Measurements from ENCODE around the gene KCNQ1OT1.

KCNQ1OT1 gene

DNA sequence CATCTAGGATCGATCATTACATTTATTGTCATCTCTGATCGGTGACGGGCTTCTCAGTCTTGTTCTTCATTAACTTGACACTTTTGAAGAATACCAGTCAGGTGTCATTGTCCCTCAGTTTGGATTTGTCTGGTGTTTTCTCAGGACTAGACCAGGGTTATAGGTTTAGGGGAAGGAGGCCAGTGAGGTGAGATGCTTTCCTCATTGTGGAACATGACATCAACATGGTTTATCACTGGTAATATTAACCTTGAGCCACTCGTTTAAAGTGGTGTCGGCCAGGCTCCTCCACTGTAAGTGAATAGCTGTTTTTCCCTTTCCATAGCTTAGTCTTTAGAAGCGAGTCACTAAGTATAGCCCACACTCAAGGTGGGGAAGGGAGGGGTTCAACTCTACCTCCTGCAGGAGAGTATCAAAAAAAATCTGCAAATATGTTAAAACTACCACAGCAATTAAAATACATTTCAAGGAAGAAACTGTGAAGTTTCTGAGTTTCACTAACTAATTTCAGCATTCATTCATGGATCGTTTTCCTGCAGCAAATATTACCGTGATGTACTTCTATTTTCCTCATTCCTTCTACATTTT lies 42.0 kb downstream of the KCNQ1OT1 start:
- no peak overlapping the region for H2AFZ ChIP-seq (ENCODE audit: low read depth, low read length)
- H3K27me3 ChIP-seq (ENCODE audit: insufficient read depth, low read length): no peaks in the 10 kb centered on the region
- peaks cover 10% of the 10 kb centered on the region for H3K9me3 ChIP-seq (ENCODE audit: low read length)
- H3K4me1 ChIP-seq (ENCODE audit: insufficient read depth, low read length): no peaks in the 10 kb centered on the region
- H3K4me3 ChIP-seq (ENCODE audit: low read length): no peak overlapping the region
- no peaks in the 10 kb centered on the region for H3K36me3 ChIP-seq (ENCODE audit: insufficient read depth, low read length)

GRCh38 chr11:2656859-2657258 lies 42.9 kb downstream of the KCNQ1OT1 start:
- Histone ChIP-seq H3K27me3 (ENCODE audit: insufficient read depth, low read length) (no peaks in the 10 kb centered on the region), H3K36me3 (ENCODE audit: insufficient read depth, low read length) (no peaks in the 10 kb centered on the region), H3K9me3 (ENCODE audit: low read length) (peaks cover 10% of the 10 kb centered on the region), H3K4me1 (ENCODE audit: insufficient read depth, low read length) (no peaks in the 10 kb centered on the region), H3K4me3 (ENCODE audit: low read length) (no peak overlapping the region), H2AFZ (ENCODE audit: low read depth, low read length) (no peak overlapping the region)

DNA sequence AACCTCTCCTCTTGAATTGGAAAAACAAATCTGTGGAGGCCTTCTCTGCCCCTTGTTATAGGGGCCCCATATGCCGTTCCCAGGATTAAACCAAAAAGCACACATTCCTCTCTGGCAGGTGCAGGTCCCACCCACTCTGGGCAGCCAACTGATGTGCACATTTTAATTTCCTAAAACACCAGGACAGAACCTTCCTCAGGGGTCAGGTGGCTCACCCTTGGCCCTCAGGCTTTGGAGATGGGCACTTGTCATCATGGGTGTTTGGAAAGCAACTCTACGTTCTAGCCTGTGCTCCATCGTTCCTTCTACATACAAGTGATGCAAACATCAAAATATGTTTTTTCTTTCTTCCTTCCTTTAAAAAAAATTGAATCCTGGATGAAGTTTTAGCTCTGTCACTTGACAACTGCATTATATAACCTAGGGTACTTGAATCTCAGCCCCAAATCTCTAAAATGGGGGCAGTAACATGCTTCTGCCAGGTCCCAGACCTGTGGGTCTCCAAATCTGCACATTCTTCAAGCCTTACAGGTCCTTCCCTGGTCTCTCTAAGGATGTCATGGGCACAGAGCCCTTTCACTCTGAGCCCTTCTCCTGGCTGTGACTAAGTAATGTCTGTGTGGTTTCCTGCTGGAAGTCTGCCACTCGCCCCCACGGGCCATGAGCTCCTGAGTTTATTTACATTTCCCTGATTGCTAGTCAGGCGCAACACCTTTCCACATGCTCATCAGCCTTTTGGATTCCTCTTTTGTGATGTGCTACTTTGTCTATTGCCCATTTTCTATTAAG lies 43.8 kb downstream of the KCNQ1OT1 start:
- no peak overlapping the region for H3K4me3 ChIP-seq (ENCODE audit: low read length)
- no peaks in the 10 kb centered on the region for H3K36me3 ChIP-seq (ENCODE audit: insufficient read depth, low read length)
- peaks cover 8% of the 10 kb centered on the region for H3K9me3 ChIP-seq (ENCODE audit: low read length)
- H2AFZ ChIP-seq (ENCODE audit: low read depth, low read length): no peak overlapping the region
- no peaks in the 10 kb centered on the region for H3K4me1 ChIP-seq (ENCODE audit: insufficient read depth, low read length)
- H3K27me3 ChIP-seq (ENCODE audit: insufficient read depth, low read length): no peaks in the 10 kb centered on the region

DNA sequence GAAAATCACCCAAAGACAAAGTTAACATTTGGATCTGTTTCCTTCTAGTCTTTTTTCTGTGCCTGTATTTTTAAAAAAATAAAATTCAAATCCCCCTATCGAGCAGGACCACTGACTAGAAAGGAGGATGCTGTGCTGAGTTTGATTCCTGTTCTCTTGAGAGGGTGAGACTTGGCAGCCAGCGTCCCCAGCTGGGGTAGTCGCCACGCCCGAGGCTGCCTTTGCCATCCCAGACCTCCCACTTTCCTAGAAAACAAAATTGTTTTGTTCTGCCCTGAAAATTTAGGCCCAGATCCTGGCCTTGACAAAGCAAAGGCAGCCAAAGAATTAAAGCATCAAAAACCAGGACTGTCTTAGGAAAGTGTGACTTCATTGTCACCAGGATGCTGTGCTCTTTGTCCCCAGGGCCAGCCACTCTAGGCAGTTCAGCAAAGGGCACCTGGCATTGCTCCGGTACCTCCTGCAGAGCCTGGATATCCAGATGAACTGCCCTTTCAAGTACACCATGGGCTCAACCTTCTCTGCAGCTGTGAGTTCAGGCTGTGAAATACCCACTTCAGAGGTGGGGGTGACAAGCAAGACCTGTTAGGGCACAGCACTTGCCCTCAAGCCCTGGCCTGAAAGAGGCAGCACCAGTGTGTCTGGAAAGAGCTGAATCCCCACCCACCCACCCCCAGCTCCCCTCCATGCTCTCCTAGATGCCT lies 44.6 kb downstream of the KCNQ1OT1 start:
- Histone ChIP-seq H3K9me3 (ENCODE audit: low read length) (peaks cover 6% of the 10 kb centered on the region), H3K27me3 (ENCODE audit: insufficient read depth, low read length) (no peaks in the 10 kb centered on the region)

GRCh38 chr11:2653930-2654739 lies 45.7 kb downstream of the KCNQ1OT1 start:
- H3K4me3 ChIP-seq (ENCODE audit: low read length): no peak overlapping the region

More for the DNA sequence above, 44.6 kb downstream of the KCNQ1OT1 start:
- H3K36me3 ChIP-seq (ENCODE audit: insufficient read depth, low read length): no peaks in the 10 kb centered on the region
- no peaks in the 10 kb centered on the region for H3K4me1 ChIP-seq (ENCODE audit: insufficient read depth, low read length)
- H2AFZ ChIP-seq (ENCODE audit: low read depth, low read length): no peak overlapping the region
- H3K4me3 ChIP-seq (ENCODE audit: low read length): no peak overlapping the region

DNA sequence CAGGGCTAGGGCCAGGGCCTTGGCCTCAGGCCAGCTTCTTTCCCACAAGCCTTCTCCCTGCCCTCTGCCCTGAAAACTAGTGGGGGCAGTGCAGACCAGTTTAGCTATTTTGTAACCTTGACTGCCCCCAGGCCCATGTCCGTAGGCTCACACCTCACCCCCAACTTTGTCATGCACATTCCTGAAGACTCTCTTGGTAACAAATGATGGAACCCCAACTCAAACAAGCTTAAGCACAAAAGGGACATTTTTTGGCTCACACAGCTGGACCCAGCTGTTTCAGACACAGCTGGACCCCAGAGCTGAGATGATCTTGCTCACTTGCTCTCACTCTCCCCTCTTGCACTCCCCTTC lies 46.6 kb downstream of the KCNQ1OT1 start:
- no peak overlapping the region for H3K4me3 ChIP-seq (ENCODE audit: low read length)
- H3K4me1 ChIP-seq (ENCODE audit: insufficient read depth, low read length): no peaks in the 10 kb centered on the region
- H3K27me3 ChIP-seq (ENCODE audit: insufficient read depth, low read length): no peaks in the 10 kb centered on the region
- H3K36me3 ChIP-seq (ENCODE audit: insufficient read depth, low read length): no peaks in the 10 kb centered on the region
- no peak overlapping the region for H2AFZ ChIP-seq (ENCODE audit: low read depth, low read length)
- H3K9me3 ChIP-seq (ENCODE audit: low read length): peaks cover 6% of the 10 kb centered on the region

More at GRCh38 chr11:2653930-2654739, 45.7 kb downstream of the KCNQ1OT1 start:
- no peaks in the 10 kb centered on the region for H3K27me3 ChIP-seq (ENCODE audit: insufficient read depth, low read length)
- H2AFZ ChIP-seq (ENCODE audit: low read depth, low read length): no peak overlapping the region
- H3K9me3 ChIP-seq (ENCODE audit: low read length): peaks cover 6% of the 10 kb centered on the region
- no peaks in the 10 kb centered on the region for H3K4me1 ChIP-seq (ENCODE audit: insufficient read depth, low read length)
- no peaks in the 10 kb centered on the region for H3K36me3 ChIP-seq (ENCODE audit: insufficient read depth, low read length)

DNA sequence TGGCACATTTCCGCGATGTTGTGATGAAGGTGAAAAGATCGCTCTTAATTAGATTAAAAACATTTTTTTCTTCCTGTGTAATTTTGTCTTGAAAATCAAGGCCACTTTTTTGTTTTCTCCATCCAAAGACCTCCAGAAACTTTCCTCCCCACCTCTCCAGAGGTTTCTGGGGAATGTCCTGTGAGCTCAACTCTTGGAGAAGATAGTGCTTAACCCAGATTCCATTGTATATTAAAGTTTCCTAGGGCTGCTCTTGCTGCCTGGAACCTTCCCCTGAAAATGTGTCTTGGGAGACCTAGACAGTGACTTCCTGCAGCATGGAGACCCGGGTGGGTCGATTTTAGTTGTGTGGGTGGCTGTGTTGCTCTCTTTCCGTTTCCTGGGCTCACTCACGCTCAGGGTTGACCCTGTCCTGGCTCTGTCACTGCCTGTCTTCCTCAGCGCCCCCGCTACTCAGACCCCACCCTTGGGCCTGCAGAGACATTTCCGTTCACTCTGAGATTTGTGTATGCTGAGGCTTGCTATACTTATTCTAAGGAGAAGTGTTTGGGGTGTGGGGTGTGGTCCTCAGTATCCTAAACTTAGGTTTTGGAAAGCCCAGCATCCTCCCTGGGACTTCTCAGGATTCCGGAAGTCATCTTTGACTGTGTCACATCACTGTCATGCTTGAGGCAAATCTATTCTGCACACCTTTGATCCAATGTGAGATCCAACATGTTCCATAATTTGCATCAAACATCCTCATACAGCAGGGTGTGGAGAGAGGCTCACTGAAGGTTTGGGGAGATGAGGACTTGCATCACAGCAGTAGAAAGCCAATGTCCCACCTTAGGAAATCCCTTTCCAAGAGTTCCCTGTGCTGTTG lies 47.2 kb downstream of the KCNQ1OT1 start:
- Histone ChIP-seq H3K27me3 (ENCODE audit: insufficient read depth, low read length) (no peaks in the 10 kb centered on the region), H2AFZ (ENCODE audit: low read depth, low read length) (no peak overlapping the region), H3K9me3 (ENCODE audit: low read length) (peaks cover 6% of the 10 kb centered on the region), H3K4me1 (ENCODE audit: insufficient read depth, low read length) (no peaks in the 10 kb centered on the region), H3K4me3 (ENCODE audit: low read length) (no peak overlapping the region), H3K36me3 (ENCODE audit: insufficient read depth, low read length) (no peaks in the 10 kb centered on the region)

- no peaks in the 10 kb centered on the region for H3K27me3 ChIP-seq (ENCODE audit: insufficient read depth, low read length)
- H2AFZ ChIP-seq (ENCODE audit: low read depth, low read length): no peak overlapping the region
- no peaks in the 10 kb centered on the region for H3K36me3 ChIP-seq (ENCODE audit: insufficient read depth, low read length)
- H3K4me1 ChIP-seq (ENCODE audit: insufficient read depth, low read length): no peaks in the 10 kb centered on the region
- H3K4me3 ChIP-seq (ENCODE audit: low read length): no peak overlapping the region
- peaks cover 6% of the 10 kb centered on the region for H3K9me3 ChIP-seq (ENCODE audit: low read length)
These were observed 47.9 kb downstream of the KCNQ1OT1 start for GRCh38 chr11:2651826-2652271.

- Histone ChIP-seq H3K36me3 (ENCODE audit: insufficient read depth, low read length) (no peaks in the 10 kb centered on the region), H3K4me3 (ENCODE audit: low read length) (no peak overlapping the region), H3K27me3 (ENCODE audit: insufficient read depth, low read length) (no peaks in the 10 kb centered on the region), H3K4me1 (ENCODE audit: insufficient read depth, low read length) (no peaks in the 10 kb centered on the region), H2AFZ (ENCODE audit: low read depth, low read length) (no peak overlapping the region), H3K9me3 (ENCODE audit: low read length) (peaks cover 9% of the 10 kb centered on the region)
These were observed 48.7 kb downstream of the KCNQ1OT1 start for GRCh38 chr11:2651054-2651617.

DNA sequence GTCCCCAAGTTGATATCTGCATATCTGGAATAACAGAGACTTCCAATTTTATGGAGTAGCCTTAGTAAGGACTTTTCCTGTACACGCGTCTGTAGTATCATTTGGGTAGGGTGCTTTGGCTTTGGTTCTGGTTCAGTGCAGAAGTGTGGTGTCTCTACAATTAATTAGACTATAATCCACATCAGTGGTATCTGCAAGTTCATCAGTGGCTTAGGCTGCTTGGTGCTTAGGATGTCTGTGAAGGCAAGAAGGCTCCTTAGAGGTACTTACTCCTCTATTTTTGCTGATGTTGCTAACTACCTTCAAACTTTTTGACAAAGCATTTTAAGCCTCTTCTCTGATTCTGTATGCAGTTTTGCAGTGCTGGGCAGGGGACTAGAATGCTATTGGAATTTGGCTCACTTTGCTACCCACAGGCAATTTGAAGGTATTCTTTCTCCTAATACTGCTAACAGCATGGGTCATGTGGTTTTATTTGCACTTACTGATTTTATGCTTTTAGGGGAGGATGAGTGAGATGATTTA lies 49.4 kb downstream of the KCNQ1OT1 start:
- Histone ChIP-seq H2AFZ (ENCODE audit: low read depth, low read length) (no peak overlapping the region), H3K36me3 (ENCODE audit: insufficient read depth, low read length) (no peaks in the 10 kb centered on the region), H3K4me1 (ENCODE audit: insufficient read depth, low read length) (no peaks in the 10 kb centered on the region), H3K27me3 (ENCODE audit: insufficient read depth, low read length) (no peaks in the 10 kb centered on the region), H3K4me3 (ENCODE audit: low read length) (no peak overlapping the region), H3K9me3 (ENCODE audit: low read length) (peaks cover 12% of the 10 kb centered on the region)

DNA sequence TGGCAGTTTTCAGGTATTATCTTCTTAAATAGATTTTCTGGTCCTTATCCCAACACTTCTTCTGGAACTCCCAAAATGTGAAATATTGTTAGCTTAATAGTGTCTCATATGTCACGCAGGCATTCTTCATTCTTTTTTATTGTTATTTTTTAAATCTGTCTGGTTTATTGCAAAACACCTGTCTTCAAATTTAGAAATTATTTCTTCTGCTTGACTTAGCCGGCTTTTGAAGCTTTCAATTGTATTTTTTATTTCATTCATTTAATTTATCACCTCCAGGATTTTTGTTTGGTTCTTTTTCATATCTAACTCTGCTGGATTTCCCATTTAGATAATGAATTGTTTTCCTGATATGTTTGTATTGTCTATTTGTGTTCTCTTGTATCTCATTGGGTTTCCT lies 49.9 kb downstream of the KCNQ1OT1 start:
- peaks cover 18% of the 10 kb centered on the region for H3K9me3 ChIP-seq (ENCODE audit: low read length)
- no peak overlapping the region for H2AFZ ChIP-seq (ENCODE audit: low read depth, low read length)

GRCh38 chr11:2649400-2649799 lies 50.4 kb downstream of the KCNQ1OT1 start:
- H3K27me3 ChIP-seq (ENCODE audit: insufficient read depth, low read length): no peaks in the 10 kb centered on the region
- H3K9me3 ChIP-seq (ENCODE audit: low read length): peaks cover 18% of the 10 kb centered on the region
- H3K4me1 ChIP-seq (ENCODE audit: insufficient read depth, low read length): no peaks in the 10 kb centered on the region
- no peaks in the 10 kb centered on the region for H3K36me3 ChIP-seq (ENCODE audit: insufficient read depth, low read length)
- H3K4me3 ChIP-seq (ENCODE audit: low read length): no peak overlapping the region
- no peak overlapping the region for H2AFZ ChIP-seq (ENCODE audit: low read depth, low read length)

More for the DNA sequence above, 49.9 kb downstream of the KCNQ1OT1 start:
- Histone ChIP-seq H3K27me3 (ENCODE audit: insufficient read depth, low read length) (no peaks in the 10 kb centered on the region), H3K4me3 (ENCODE audit: low read length) (no peak overlapping the region), H3K36me3 (ENCODE audit: insufficient read depth, low read length) (no peaks in the 10 kb centered on the region), H3K4me1 (ENCODE audit: insufficient read depth, low read length) (no peaks in the 10 kb centered on the region)
